ENCODE results near the gene SHANK1.

DNA sequence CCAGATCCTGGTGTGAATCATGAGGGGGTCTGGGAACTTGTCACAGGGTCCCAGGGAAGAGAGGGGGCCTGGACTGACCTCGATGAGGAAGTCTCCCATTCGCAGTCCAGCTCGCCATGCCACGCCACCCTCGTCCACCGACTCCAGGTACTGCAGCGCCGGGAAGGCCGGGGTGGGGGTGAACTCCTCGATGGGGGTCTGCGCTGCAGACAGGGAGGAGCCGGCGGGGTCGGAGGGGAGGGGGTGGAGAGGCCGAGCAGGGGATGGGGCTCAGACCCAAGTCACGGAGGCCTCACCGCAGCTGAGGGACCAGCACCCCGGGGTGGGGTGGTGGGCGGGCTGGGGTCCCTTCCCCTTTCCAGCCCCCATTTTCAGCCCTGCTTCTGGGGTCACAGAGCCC is 30.8 kb downstream of the SHANK1 start:
- TF ChIP-seq MAZ (IDR thresholded peaks at IDR 0.05; ENCODE audit: borderline replicate concordance, low read depth, low read length) (no peak), MAZ (CRISPR knock-in tag; IDR thresholded peaks at IDR 0.05; ENCODE audit: low read depth) (no peak), IRF2 (CRISPR knock-in tag; IDR thresholded peaks at IDR 0.05) (no peak), THYN1 (CRISPR knock-in tag; IDR thresholded peaks at IDR 0.05; ENCODE audit: borderline replicate concordance, low read depth) (no peak), ZNF292 (CRISPR knock-in tag; IDR thresholded peaks at IDR 0.05; ENCODE audit: borderline replicate concordance, low read depth) (no peak), ZNF607 (CRISPR knock-in tag; IDR thresholded peaks at IDR 0.05; ENCODE audit: borderline replicate concordance) (no peak), HCFC1 (IDR thresholded peaks at IDR 0.05; ENCODE audit: low read depth, low read length) (no peak), MAFK (conservative IDR thresholded peaks at IDR 0.05 in 1 of 2, IDR thresholded peaks at IDR 0.05 in 1 of 2; ENCODE audit: low read length in 2 of 2) (no peak), CEBPB (IDR thresholded peaks at IDR 0.05; ENCODE audit: borderline replicate concordance, low read depth, low read length) (no peak), SMARCC2 (IDR thresholded peaks at IDR 0.05) (no peak), SIN3A (IDR thresholded peaks at IDR 0.05; ENCODE audit: borderline replicate concordance, low read depth, low read length) (no peak), TEAD2 (CRISPR knock-in tag; IDR thresholded peaks at IDR 0.05) (no peak)
- TF ChIP-seq, protein P1, sequence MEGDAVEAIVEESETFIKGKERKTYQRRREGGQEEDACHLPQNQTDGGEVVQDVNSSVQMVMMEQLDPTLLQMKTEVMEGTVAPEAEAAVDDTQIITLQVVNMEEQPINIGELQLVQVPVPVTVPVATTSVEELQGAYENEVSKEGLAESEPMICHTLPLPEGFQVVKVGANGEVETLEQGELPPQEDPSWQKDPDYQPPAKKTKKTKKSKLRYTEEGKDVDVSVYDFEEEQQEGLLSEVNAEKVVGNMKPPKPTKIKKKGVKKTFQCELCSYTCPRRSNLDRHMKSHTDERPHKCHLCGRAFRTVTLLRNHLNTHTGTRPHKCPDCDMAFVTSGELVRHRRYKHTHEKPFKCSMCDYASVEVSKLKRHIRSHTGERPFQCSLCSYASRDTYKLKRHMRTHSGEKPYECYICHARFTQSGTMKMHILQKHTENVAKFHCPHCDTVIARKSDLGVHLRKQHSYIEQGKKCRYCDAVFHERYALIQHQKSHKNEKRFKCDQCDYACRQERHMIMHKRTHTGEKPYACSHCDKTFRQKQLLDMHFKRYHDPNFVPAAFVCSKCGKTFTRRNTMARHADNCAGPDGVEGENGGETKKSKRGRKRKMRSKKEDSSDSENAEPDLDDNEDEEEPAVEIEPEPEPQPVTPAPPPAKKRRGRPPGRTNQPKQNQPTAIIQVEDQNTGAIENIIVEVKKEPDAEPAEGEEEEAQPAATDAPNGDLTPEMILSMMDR (CRISPR knock-in tag; IDR thresholded peaks at IDR 0.05), result no peak
- TF ChIP-seq, protein P2, sequence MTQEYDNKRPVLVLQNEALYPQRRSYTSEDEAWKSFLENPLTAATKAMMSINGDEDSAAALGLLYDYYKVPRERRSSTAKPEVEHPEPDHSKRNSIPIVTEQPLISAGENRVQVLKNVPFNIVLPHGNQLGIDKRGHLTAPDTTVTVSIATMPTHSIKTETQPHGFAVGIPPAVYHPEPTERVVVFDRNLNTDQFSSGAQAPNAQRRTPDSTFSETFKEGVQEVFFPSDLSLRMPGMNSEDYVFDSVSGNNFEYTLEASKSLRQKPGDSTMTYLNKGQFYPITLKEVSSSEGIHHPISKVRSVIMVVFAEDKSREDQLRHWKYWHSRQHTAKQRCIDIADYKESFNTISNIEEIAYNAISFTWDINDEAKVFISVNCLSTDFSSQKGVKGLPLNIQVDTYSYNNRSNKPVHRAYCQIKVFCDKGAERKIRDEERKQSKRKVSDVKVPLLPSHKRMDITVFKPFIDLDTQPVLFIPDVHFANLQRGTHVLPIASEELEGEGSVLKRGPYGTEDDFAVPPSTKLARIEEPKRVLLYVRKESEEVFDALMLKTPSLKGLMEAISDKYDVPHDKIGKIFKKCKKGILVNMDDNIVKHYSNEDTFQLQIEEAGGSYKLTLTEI (CRISPR knock-in tag; conservative IDR thresholded peaks at IDR 0.05), result no peak

Data from HepG2 (cell line).